GM12892 (cell line): Measurements from ENCODE around the gene COG6.

ENCODE experiments used
- POLR2AphosphoS5 ChIP-seq: IDR thresholded peaks from 2 replicates; pipeline ENCODE4 v1.6.1; 2011; ENCODE audit warnings: low read depth, low read length, control low read depth
- TAF1 ChIP-seq: IDR thresholded peaks from 2 replicates; pipeline ENCODE4 v1.6.1; 2011; ENCODE audit warnings: low read depth, mild to moderate bottlenecking, control low read depth, low read length, borderline replicate concordance

GRCh38 chr13:39787086-39787487, 131.6 kb downstream of the COG6 start:
- TF ChIP-seq TAF1, result no peak
- no peak for TF ChIP-seq POLR2AphosphoS5
